A549 (cell line): ENCODE measurements around the gene CCDC57. TPM values are rescaled to one million over a fixed set of nuclear protein-coding genes. Genes with fewer than 3 reads are reported as not detected.

Source experiments
- ATAC-seq, 2 experiments: fragments of 200-7000 bp in 1 of 2; fragments of >200 bp in 1 of 2; cut with Nextera tagmentation in 1 of 2; cut with Tn5 transposase in 1 of 2; 3 replicates each; pipeline versions ENCODE4 v1.8.0 to v1.9.1; 2018 to 2020; ENCODE audit warnings: mild to moderate bottlenecking in 1 of 2, moderate library complexity in 1 of 2
- CTCF ChIA-PET: fragments of 300-600 bp; sonication (Branson Sonifier 250); formaldehyde crosslinking; extraction: SDS; loops from one replicate; lab custom pipeline; 2021; ENCODE audit warnings: antibody characterized with exemption, inconsistent platforms; lab: Yijun Ruan, JAX
- POLR2A ChIA-PET: fragments of 350-600 bp; formaldehyde crosslinking; extraction: SDS; loops from one replicate; lab custom pipeline; 2021; ENCODE audit warnings: antibody characterized with exemption, inconsistent platforms; lab: Yijun Ruan, JAX
- DNase-seq, 2 experiments: peaks; one replicate each; pipeline versions ENCODE4 v3.0.0 to v3.0.0-alpha.2; 2011 to 2016; ENCODE audit warnings: low read depth in 1 of 2, low spot score in 1 of 2
- FAIRE-seq: peaks from 2 replicates; lab custom pipeline; 2011; peaks lifted over from hg19 to GRCh38; lab: Jason Lieb, UNC
- H3K27ac ChIP-seq, 2 experiments: fragments of >200 bp; sonication (Bioruptor Twin); formaldehyde crosslinking; 3 replicates each; pipeline ENCODE4 v1.5.1; 2016 to 2017
- H3K4me1 ChIP-seq: fragments of >200 bp; sonication (Bioruptor Twin); formaldehyde crosslinking; 3 replicates; pipeline ENCODE4 v1.6.1; 2016
- H3K4me2 ChIP-seq: fragments of >200 bp; sonication (Bioruptor Twin); formaldehyde crosslinking; 3 replicates; pipeline ENCODE4 v1.6.1; 2016
- H3K4me3 ChIP-seq: fragments of >200 bp; sonication (Bioruptor Twin); formaldehyde crosslinking; 3 replicates; pipeline ENCODE4 v1.5.1; 2016
- H3K9me3 ChIP-seq: fragments of >200 bp; sonication (Bioruptor Twin); formaldehyde crosslinking; 3 replicates; pipeline ENCODE4 v1.6.1; 2016
- BCL3 ChIP-seq: fragments of >200 bp; sonication (Bioruptor Twin); formaldehyde crosslinking; IDR thresholded peaks from 3 replicates; pipeline ENCODE4 v1.6.1; 2016
- CBX2 ChIP-seq: fragments of 200-600 bp; sonication (generic); IDR thresholded peaks from 2 replicates; pipeline ENCODE4 v1.6.1; 2016; ENCODE audit warnings: low read depth, mild to moderate bottlenecking, borderline replicate concordance
- CTCF ChIP-seq: fragments of >200 bp; sonication (Bioruptor Twin); formaldehyde crosslinking; IDR thresholded peaks from 3 replicates; pipeline ENCODE4 v1.5.1; 2016
- E2F6 ChIP-seq: IDR thresholded peaks from 2 replicates; pipeline ENCODE4 v1.6.1; 2012; ENCODE audit warnings: low read depth, borderline replicate concordance
- HDAC2 ChIP-seq: fragments of 200-600 bp; sonication (generic); IDR thresholded peaks from 2 replicates; pipeline ENCODE4 v1.6.1; 2016
- HES2 ChIP-seq: fragments of >200 bp; sonication (Bioruptor Twin); formaldehyde crosslinking; IDR thresholded peaks from 2 replicates; pipeline ENCODE4 v1.6.1; 2016
- HMGXB4 ChIP-seq: fragments of 250-450 bp; sonication (Bioruptor Pico); IDR thresholded peaks from 2 replicates; pipeline ENCODE4 v1.5.0; 2021; ENCODE audit warnings: mild to moderate bottlenecking, moderate library complexity, borderline replicate concordance
- HOXB5 ChIP-seq: fragments of 250-450 bp; sonication (Bioruptor Pico); IDR thresholded peaks from 2 replicates; pipeline ENCODE4 v1.5.0; 2020; ENCODE audit warnings: mild to moderate bottlenecking, moderate library complexity
- JUN ChIP-seq, 2 experiments: fragments of >200 bp; sonication (Bioruptor Twin); formaldehyde crosslinking; IDR thresholded peaks; 2 replicates in 1 of 2; 3 replicates in 1 of 2; pipeline ENCODE4 v1.6.1; 2016 to 2017
- KDM1A ChIP-seq: fragments of 200-600 bp; sonication (generic); IDR thresholded peaks from 2 replicates; pipeline ENCODE4 v1.6.1; 2016; ENCODE audit warnings: low read depth, mild to moderate bottlenecking
- PBX3 ChIP-seq: IDR thresholded peaks from 2 replicates; pipeline ENCODE4 v1.6.1; 2012
- PHF8 ChIP-seq: fragments of 200-600 bp; sonication (generic); IDR thresholded peaks from 2 replicates; pipeline ENCODE4 v1.6.1; 2016; ENCODE audit warnings: low read depth, mild to moderate bottlenecking, antibody characterized with exemption, moderate library complexity, borderline replicate concordance
- POLR2AphosphoS2 ChIP-seq: conservative IDR thresholded peaks from 2 replicates; pipeline ENCODE4 v1.6.1; 2012; ENCODE audit warnings: low read length, improper control_type of control experiment, inconsistent platforms
- RAD21 ChIP-seq, 2 experiments: fragments of >200 bp in 1 of 2; sonication (Bioruptor Twin) in 1 of 2; formaldehyde crosslinking in 1 of 2; IDR thresholded peaks in 1 of 2; conservative IDR thresholded peaks in 1 of 2; 2 replicates in 1 of 2; 3 replicates in 1 of 2; pipeline ENCODE4 v1.6.1; 2012 to 2018; ENCODE audit warnings: inconsistent platforms in 1 of 2
- REST ChIP-seq: fragments of 200-600 bp; sonication (generic); IDR thresholded peaks from 2 replicates; pipeline ENCODE4 v1.6.1; 2016; ENCODE audit warnings: antibody characterized with exemption, mild to moderate bottlenecking, moderate library complexity
- SMC3 ChIP-seq: fragments of >200 bp; sonication (Bioruptor Twin); formaldehyde crosslinking; IDR thresholded peaks from 3 replicates; pipeline ENCODE4 v1.6.1; 2018; ENCODE audit warnings: inconsistent platforms
- ZFP36 ChIP-seq: fragments of 450-650 bp; IDR thresholded peaks from 2 replicates; pipeline ENCODE4 v1.6.1; 2014; ENCODE audit warnings: borderline replicate concordance; ENCODE audit not compliant: partially characterized antibody
- ZNF302 ChIP-seq: fragments of 250-450 bp; sonication (Bioruptor Pico); IDR thresholded peaks from 2 replicates; pipeline ENCODE4 v1.9.0; 2021; ENCODE audit warnings: inconsistent platforms, mild to moderate bottlenecking, moderate library complexity
- WGBS: methylation state at CpG from one replicate; pipeline ENCODE4 v1.1.6; 2017; ENCODE audit errors: missing lambda C conversion rate; 5-methylcytosine and 5-hydroxymethylcytosine counted together
- polyA plus RNA-seq, 4 experiments: library from polyadenylated mRNA; depleted of rRNA in 3 of 4; stranded (reverse); fragments of >200 nt; fragmentation: RNase III in 1 of 4; extraction: RNeasy Plus Mini Kit Qiagen cat#74134 plus additional on column Dnase treatment in 1 of 4; gene quantifications; 2 replicates in 3 of 4; 3 replicates in 1 of 4; pipeline ENCODE4 v1.2.3, GENCODE V29; 2011 to 2017

CCDC57 gene
- polyA plus RNA-seq, 2 of the 4 experiments (the other 2 are of a cell fraction), result 18.2 to 18.5 TPM

GRCh38 chr17:82076018-82076784, 136.4 kb downstream of the CCDC57 start (continued):
- no peak for TF ChIP-seq REST
- TF ChIP-seq HES2, result no peak
- no peak for TF ChIP-seq BCL3
- TF ChIP-seq ZFP36, result no peak
- TF ChIP-seq CBX2, result no peak
- TF ChIP-seq KDM1A, result no peak
- no peak for TF ChIP-seq RAD21 (conservative IDR thresholded peaks at IDR 0.05 in 1 of 2, IDR thresholded peaks at IDR 0.05 in 1 of 2)
- TF ChIP-seq HDAC2, result no peak
- TF ChIP-seq HMGXB4 (CRISPR knock-in tag), result no peak
- TF ChIP-seq CTCF, result no peak
- peak; percentile 50; the same call in 1 of the 2 replicates for TF ChIP-seq PBX3
- 0 out of 2 replicates have a peak, but pooled peaks have one; percentile 2 for TF ChIP-seq POLR2AphosphoS2
- TF ChIP-seq E2F6, result no peak

GRCh38 chr17:82073446-82073845, 139.2 kb downstream of the CCDC57 start:
- 70% methylated on average over 9 of the region's 9 CpGs for WGBS
- H3K4me2 ChIP-seq, result no peak overlapping the region
- POLR2A ChIA-PET, result interaction anchor here (1.0 kb wide), 1 partner anchor 25 kb away, joined by 4 read pairs; the partner anchor contains the start of gene FASN
- no peak for TF ChIP-seq RAD21 (conservative IDR thresholded peaks at IDR 0.05 in 1 of 2, IDR thresholded peaks at IDR 0.05 in 1 of 2)
- no peak for TF ChIP-seq ZNF302
- no peak for TF ChIP-seq SMC3
- no peak for TF ChIP-seq HDAC2
- TF ChIP-seq PHF8, result no peak
- TF ChIP-seq JUN (IDR thresholded peaks at IDR 0.05), result no peak
- no peak for TF ChIP-seq HOXB5 (CRISPR knock-in tag)
- TF ChIP-seq REST, result no peak
- CTCF ChIA-PET, result interaction anchor here (1.1 kb wide), 1 partner anchor 52 kb away, joined by 3 read pairs; no protein-coding TSS in a partner anchor
- no peak overlapping the region for H3K4me3 ChIP-seq
- no peaks in the 10 kb centered on the region for H3K4me1 ChIP-seq
- no peaks in the 10 kb centered on the region for H3K9me3 ChIP-seq
- FAIRE-seq (no peak), ATAC-seq (no peak), DNase-seq (no peak)
- H3K27ac ChIP-seq, result no peak overlapping the region
